HG03354 (cell line): ENCODE measurements around the gene OAF.

Experiments used
- ATAC-seq: cut with Tn5 transposase; IDR thresholded peaks from one replicate; pipeline ENCODE4 v1.9.1; 2021; ENCODE audit warnings: mild to moderate bottlenecking; ENCODE audit not compliant: unreplicated experiment, poor library complexity, severe bottlenecking

The OAF gene

GRCh38 chr11:120198787-120199469 lies 11.9 kb upstream of the OAF start:
- no peak for ATAC-seq

GRCh38 chr11:120199613-120200012 lies 11.2 kb upstream of the OAF start:
- no peak for ATAC-seq

GRCh38 chr11:120200677-120201076 lies 10.2 kb upstream of the OAF start:
- ATAC-seq = no peak

GRCh38 chr11:120201653-120202052 lies 9.2 kb upstream of the OAF start:
- no peak for ATAC-seq

- ATAC-seq = no peak
Observed at GRCh38 chr11:120203626-120204025, 7.2 kb upstream of the OAF start.

GRCh38 chr11:120205596-120206161 lies 5.2 kb upstream of the OAF start:
- no peak for ATAC-seq

GRCh38 chr11:120207512-120207911 lies 3.3 kb upstream of the OAF start:
- no peak for ATAC-seq

- ATAC-seq = no peak
Observed at GRCh38 chr11:120208001-120208441, 2.8 kb upstream of the OAF start.

GRCh38 chr11:120208777-120209176 lies 2.1 kb upstream of the OAF start:
- ATAC-seq = no peak

- no peak for ATAC-seq
Observed at GRCh38 chr11:120209746-120210625, 846 bp upstream of the OAF start.

- no peak for ATAC-seq
Observed at GRCh38 chr11:120211522-120212258, 858 bp downstream of the OAF start.

- ATAC-seq = no peak
Observed at GRCh38 chr11:120212259-120212878, 1.5 kb downstream of the OAF start.

GRCh38 chr11:120212926-120213325 lies 2.1 kb downstream of the OAF start:
- ATAC-seq = no peak

- ATAC-seq = no peak
Observed at GRCh38 chr11:120214581-120214980, 3.7 kb downstream of the OAF start.

- ATAC-seq = no peak
Observed at GRCh38 chr11:120215634-120216033, 4.8 kb downstream of the OAF start.

GRCh38 chr11:120216426-120217102 lies 5.7 kb downstream of the OAF start:
- no peak for ATAC-seq

GRCh38 chr11:120217526-120217925 lies 6.7 kb downstream of the OAF start:
- ATAC-seq = no peak

GRCh38 chr11:120217941-120218694 lies 7.3 kb downstream of the OAF start:
- ATAC-seq = no peak

- ATAC-seq = no peak
Observed at GRCh38 chr11:120218695-120219033, 7.8 kb downstream of the OAF start.
